KOPT-K1 (cell line): Measurements from ENCODE around the gene SOCS1.

Experiments
- H3K27ac ChIP-seq: fragments of 200-600 bp; sonication (generic); 2 replicates; pipeline ENCODE4 v1.5.1; 2016; ENCODE audit warnings: antibody characterized with exemption, mild to moderate bottlenecking, low read depth, low read length; ENCODE audit not compliant: poor library complexity, severe bottlenecking
- H3K36me3 ChIP-seq: fragments of 200-600 bp; sonication (generic); 2 replicates; pipeline ENCODE4 v1.5.1; 2017; ENCODE audit warnings: antibody characterized with exemption, mild to moderate bottlenecking, low read length, moderate library complexity; ENCODE audit not compliant: insufficient read depth
- H3K9me3 ChIP-seq: fragments of 200-600 bp; sonication (generic); 2 replicates; pipeline ENCODE4 v1.5.1; 2017; ENCODE audit warnings: antibody characterized with exemption, low read length, mild to moderate bottlenecking; ENCODE audit not compliant: insufficient read depth, poor library complexity, severe bottlenecking

Gene SOCS1

DNA sequence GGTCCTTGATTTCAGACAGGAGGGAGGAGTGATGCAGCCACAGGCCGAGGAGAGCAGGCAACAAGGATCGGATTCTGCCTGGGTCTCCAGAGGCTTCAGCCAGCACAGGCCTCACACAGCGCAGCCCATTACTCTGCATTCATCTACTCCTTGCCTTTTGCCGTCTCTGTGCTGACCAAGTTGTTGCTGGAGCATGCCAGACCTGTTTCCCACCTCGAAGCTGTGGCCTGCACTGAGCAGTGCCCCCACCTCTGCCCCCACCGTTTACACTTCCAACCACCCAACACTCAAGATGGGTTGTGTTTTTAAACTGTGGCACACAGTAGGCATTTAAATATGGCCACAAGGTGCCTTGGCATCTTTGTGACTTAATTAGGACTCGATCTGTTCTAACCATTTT is 19.0 kb upstream of the SOCS1 start:
- Histone ChIP-seq H3K9me3 (no peaks in the 10 kb centered on the region), H3K27ac (no peak overlapping the region), H3K36me3 (no peaks in the 10 kb centered on the region)

DNA sequence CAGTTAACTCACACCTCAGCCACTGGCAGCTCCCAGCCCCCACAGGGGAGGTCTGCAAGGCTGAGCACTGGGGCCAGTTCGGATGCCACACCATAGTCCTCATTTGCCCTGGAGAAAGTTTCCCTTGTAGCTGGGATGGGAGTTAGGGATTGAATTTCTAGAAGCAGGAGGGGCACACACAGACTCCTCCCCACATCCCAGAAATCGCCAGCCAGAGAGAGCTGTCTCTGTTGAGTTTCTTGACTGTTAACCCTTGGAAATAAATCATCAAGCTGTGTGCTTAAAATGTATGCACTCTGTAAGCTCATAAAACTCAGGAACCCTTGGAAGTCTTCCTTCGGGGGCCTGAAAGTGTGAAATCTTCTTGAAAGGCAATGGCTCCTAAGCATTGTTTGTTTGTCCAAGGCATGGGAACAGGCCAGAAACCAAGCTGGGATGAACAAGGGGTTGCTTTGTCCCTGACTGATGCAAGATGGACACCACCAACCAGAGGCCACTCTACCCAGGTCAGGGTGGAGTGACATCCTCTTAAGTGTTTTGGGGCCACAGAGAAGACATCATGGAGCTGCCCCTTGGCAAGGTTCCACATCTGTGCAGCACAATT is 17.8 kb upstream of the SOCS1 start:
- Histone ChIP-seq H3K36me3 (no peaks in the 10 kb centered on the region), H3K27ac (no peak overlapping the region), H3K9me3 (no peaks in the 10 kb centered on the region)

DNA sequence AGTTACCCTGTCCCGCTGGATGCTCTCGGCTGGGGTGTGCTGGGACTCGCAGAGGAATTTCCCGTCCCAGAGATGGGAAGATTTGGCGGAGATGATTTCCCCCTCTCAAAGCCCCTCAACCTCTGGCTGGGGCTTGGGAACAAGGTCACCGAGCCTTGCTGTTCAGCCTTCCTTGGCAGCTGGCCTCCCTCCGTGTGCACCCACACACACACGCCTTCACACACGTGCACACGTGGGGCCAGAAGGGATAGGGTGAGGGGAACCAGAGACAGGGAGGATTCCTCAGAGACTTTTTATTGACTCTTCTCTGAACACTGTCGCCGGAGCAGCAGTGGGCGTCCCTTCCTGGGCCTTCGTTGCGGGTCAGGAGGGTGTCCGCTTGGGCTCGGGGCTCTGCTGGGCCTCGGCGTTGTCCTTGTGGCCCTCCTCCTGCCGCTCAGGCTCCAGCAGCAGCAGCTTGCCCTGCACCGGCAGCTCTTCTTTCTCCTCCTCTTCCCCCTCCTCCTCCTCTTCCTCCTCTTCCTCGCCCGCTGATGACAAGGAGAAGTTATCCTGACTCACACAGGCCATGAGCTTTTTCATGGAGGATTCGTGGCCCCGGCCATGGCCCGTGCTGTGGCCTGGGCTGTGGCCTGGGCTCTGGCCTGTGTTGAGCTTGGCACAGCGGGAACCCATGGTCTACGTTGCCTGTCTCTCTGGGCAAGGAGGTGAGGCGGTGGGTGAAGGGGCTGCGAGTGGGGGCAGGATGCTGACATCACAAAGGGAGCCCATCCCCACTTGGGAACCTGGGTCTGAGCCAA is 17.1 kb upstream of the SOCS1 start, which contains the start of gene PRM3:
Gene PRM3 (minus strand): TSS at position 709 of the 800 bp plus-strand sequence. CDS start 34 bp downstream, at position 675.
- no peaks in the 10 kb centered on the region for H3K36me3 ChIP-seq
- H3K9me3 ChIP-seq = no peaks in the 10 kb centered on the region
- no peak within 1 kb of the TSS for H3K27ac ChIP-seq

DNA sequence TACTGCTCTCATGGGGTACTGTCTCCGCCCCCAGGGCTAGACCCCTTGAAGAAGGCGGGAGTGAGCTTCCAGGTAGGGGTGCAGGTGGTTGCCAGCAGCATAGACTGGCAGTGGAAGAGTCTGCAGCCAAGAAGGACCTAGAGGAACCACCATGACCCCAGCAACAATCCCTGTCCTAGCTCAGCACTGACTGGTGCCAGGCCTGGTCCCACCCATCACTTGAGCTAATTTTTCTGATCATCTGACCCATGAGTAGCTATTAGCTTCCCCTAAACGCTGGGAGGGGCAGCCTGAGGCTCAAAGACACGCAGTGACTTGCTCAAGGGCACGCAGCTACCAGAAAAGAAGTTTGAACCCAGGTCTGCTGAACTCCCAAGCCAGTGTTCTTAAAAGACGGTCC is 16.5 kb upstream of the SOCS1 start:
- no peaks in the 10 kb centered on the region for H3K9me3 ChIP-seq
- H3K27ac ChIP-seq = no peak overlapping the region
- no peaks in the 10 kb centered on the region for H3K36me3 ChIP-seq

DNA sequence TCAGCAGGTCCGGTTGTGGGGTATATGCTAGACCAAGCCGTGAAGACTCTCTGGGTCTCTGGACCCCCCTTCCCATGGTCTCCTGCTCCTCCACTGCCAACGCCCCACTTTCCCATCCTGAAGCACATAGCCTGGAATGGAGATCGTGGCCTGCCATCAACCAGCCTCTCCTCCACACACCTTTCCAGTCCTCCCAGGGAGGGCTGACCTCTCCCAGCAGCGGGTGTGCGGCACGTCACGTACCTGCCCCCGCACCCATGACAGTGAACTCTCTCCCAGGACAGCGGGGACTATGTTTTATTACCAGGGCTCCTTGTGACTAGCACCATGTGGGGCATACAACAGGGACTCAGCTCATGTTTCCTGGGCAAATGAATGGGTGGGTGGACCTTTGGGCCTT is 15.6 kb upstream of the SOCS1 start:
- no peaks in the 10 kb centered on the region for H3K9me3 ChIP-seq
- no peak overlapping the region for H3K27ac ChIP-seq
- no peaks in the 10 kb centered on the region for H3K36me3 ChIP-seq

DNA sequence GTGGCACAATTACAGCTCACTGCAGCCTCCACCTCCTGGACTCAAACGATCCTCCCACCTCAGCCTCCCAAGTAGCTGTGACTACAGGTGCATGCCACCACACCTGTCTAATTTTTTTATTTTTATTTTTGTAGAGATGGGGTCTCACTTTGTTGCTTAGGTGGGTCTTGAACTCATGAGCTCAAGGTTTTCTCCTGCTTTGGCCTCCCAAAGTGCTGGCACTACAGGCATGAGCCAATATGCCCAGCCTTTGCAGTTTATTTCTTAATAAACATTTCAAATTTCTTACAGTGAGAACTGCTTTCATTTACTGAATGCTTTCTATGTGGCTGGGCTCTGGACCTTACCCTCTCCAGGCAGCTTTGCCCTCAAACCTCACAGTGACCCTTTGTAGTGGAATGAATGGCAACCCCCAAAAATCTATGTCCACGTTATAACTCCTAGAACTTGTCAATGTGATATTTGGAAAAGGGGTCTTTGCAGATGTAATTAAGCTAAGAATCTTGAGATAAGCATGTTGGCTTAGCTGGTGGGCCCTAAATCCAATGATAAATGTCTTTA is 14.7 kb upstream of the SOCS1 start:
- Histone ChIP-seq H3K9me3 (no peaks in the 10 kb centered on the region), H3K36me3 (no peaks in the 10 kb centered on the region), H3K27ac (no peak overlapping the region)

DNA sequence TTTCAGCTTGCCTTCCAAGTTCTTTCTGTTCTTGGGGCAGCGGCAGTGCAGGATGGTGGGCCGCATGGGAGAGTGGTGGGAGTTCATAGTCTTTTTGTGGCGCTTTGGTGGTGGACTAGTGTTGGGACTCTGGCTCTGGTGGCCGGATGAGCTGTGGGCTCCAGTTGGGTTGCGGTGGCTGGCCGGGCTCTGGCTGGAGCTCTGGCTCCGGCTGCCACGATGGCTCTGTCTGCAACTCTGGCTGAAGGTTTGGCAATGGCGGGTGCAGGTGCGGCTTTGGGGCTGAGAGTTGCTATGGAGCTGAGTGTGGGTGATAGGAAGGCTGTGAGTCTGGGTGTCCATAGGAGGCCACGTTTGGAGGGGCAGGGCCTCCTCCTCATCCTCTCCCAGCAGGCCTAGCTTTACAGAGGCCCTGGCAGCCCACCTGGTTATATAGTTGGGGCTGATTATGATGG is 12.9 kb upstream of the SOCS1 start, which contains the start of gene TNP2:
Gene TNP2 (minus strand): TSS at position 405 of the 455 bp plus-strand sequence. CDS start 63 bp downstream, at position 342.
- H3K9me3 ChIP-seq = no peaks in the 10 kb centered on the region
- no peak within 1 kb of the TSS for H3K27ac ChIP-seq
- no peaks in the 10 kb centered on the region for H3K36me3 ChIP-seq

DNA sequence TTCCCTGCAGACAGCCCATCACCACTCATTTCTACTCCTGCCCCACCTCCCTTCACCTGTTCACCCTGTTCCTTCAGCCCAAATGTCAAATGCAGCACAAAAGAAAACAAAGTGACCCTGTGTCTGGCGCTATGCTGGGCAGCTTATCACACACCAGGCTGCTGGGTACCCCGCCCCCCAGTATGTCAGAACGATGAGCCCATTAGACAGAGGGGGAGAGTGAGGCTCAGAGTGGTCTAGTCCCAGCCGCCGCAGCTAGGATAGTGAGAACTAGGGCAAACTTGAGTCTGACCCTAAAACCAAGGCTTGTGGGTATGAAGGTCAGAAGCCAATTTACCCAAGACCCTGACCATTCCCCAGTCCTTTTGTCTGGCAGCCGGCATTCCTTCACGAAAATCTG is 9.1 kb upstream of the SOCS1 start:
- no peak overlapping the region for H3K27ac ChIP-seq
- no peaks in the 10 kb centered on the region for H3K9me3 ChIP-seq
- H3K36me3 ChIP-seq = no peaks in the 10 kb centered on the region

DNA sequence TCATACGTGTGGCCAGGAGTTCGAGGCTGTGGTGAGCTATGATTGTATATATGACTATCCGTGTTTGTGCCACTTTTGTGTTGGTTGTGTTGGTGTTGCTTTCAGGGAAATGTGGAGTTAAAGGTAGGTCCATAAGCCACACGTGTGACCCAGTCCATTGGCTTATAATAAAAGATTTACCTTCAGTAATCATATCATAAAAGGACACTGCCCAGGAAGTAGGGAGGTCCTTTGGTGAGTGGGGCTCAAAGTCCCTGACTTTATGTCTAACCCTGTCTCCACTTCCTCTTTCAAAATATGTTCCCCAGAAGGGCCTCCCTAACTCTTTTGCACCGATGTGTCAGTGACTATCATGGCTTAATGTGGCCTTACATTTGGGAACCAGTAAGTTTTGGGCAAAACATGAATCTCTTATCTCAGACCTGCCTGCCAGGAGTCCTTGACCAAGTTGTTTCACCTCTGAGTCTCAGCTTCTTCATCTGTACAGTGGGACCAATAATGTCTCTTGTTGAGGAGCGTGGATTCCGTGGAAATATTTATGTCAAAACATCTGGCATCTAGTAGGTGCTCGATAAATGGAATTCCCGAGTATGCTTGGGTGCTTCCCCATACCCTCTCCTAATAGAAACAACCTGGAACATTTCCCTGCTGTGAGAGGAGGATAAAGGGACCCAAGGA is 8.3 kb upstream of the SOCS1 start:
- Histone ChIP-seq H3K36me3 (no peaks in the 10 kb centered on the region), H3K27ac (peak overlapping the region; percentile 48), H3K9me3 (no peaks in the 10 kb centered on the region)

DNA sequence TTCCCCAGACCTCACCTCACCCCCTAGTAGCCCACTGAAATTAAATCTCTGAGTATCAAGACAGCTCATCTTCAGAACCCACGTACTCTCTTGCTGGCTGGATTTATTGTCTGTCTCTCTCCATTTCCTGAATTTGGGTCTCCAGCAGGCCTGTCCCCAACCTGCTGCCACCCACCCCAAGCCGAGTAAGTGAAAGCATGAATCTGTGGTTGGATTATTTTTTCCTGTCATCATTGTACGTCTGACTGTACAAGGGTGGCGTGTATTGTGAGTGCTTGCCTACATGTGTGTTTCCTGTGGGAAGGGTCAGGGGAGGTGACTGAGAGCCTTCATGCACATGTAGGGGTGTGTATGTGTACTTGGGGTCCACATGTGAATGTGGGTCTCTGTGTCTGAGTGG is 7.7 kb upstream of the SOCS1 start:
- H3K9me3 ChIP-seq = no peaks in the 10 kb centered on the region
- H3K27ac ChIP-seq = peak overlapping the region; percentile 48
- no peaks in the 10 kb centered on the region for H3K36me3 ChIP-seq

DNA sequence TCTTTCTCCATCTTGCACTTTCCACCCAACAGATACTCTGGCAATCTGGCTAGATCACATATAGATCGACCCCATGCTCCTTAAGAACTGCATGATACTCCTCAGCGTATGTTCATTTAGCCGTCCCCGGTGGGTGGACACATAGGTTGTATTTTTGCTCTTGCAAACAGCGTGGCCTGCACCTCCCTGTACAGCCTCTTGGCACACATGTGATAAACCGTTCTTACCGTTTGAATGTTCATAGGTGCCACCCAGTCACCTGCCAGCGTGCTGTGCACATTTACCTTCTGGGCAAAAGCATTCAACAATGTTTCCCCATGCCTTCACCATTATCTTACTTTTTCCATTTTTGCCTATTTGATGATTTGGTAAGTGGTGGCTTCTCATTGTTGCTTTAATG is 6.9 kb upstream of the SOCS1 start:
- no peak overlapping the region for H3K27ac ChIP-seq
- H3K36me3 ChIP-seq = no peaks in the 10 kb centered on the region
- no peaks in the 10 kb centered on the region for H3K9me3 ChIP-seq

DNA sequence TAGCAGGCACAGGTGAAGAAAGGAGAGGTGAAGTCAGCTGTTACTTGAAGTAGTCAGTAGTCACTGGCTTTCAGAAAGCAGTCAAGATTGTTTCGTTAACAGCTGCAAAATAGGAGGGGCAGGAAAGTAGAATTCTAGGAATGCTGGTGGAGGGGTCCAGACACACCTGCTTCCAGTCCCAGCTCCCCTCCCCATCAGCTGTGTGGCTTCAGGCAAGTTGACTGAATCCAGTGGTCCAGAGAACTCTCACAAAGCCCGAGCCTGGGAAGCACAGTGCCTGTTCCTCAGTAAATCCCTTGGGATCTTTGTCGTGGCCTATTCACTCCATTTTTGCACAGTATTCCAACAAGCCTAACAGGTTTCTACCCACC is 4.6 kb upstream of the SOCS1 start:
- Histone ChIP-seq H3K9me3 (no peaks in the 10 kb centered on the region), H3K27ac (no peak overlapping the region), H3K36me3 (peaks cover under 1% of the 10 kb centered on the region; the same call in 1 of the 2 replicates)

DNA sequence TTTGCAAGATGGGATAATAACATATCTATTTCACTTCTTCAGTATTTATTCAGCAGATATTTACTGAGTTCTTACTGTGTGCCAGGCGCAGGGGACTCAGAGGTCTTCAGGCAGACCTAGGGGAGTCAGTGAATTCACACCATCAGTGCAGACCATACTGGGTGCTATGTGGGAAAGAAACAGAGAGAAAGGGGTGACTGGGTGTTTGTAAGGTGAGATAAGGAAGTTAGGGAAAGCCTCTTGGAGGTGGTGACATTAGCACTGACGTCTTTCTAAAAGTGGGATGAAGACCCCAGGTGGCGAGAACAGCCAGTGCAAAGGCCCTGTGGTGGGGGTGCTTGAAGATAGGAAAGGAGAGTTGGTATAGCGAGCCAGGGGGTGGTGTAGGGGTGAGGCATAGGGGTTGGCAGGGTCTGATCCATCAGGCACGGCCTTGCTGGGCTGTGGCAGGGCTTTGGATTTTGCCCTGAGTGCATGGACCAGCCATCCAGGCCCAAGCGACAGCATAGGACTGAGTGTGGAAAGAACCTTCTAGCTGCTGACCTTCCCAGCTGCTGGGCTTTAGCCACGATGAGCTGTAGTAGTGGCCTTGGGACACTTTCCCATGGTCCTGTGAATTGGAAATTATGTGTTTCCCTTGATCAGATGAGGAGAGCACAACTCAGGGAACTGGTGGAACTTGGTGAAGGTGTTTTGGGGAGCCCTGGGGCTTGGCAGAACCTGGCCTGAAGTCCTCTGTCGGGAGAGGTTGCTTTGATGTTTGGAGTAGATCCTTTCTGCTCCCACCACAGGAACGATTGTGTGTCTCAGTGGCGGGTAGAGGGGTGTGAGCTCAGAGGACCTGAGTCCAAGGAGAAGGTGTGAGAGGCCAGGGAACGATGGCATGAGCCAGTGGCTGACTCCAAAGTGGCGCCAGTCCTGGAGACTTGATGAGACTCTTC is 3.9 kb upstream of the SOCS1 start:
- no peaks in the 10 kb centered on the region for H3K9me3 ChIP-seq
- H3K27ac ChIP-seq = no peak overlapping the region
- peaks cover 7% of the 10 kb centered on the region for H3K36me3 ChIP-seq
